ENCODE results near the gene CD99L2. TPM values are rescaled to one million over a fixed set of nuclear protein-coding genes. Genes with fewer than 3 reads are reported as not detected.

Gene CD99L2
- total RNA-seq, 2 donors from 2014 or later: 32.6 to 53.3 TPM

GRCh38 chrX:150906694-150907093 is 8.2 kb upstream of the CD99L2 start:
- DNase-seq (ENCODE audit: low spot score): no peak
- Histone ChIP-seq H3K27me3 (replicated peaks; ENCODE audit: insufficient read depth) (no peaks in the 10 kb centered on the region), H3K36me3 (no peaks in the 10 kb centered on the region), H3K4me3 (no peak overlapping the region), H3K4me1 (replicated peaks) (no peaks in the 10 kb centered on the region), H3K9me3 (no peaks in the 10 kb centered on the region), H3K27ac (no peak overlapping the region)
- no peak for TF ChIP-seq POLR2AphosphoS5 (IDR thresholded peaks at IDR 0.05)
- no peak for TF ChIP-seq POLR2A (IDR thresholded peaks at IDR 0.05)
- TF ChIP-seq CTCF (IDR thresholded peaks at IDR 0.05): no peak
- WGBS: 82% methylated on average over 6 of the region's 6 CpGs
- intact Hi-C loops (cut with DNase I): no loop called here

- H3K4me1 ChIP-seq (replicated peaks): no peaks in the 10 kb centered on the region
- H3K9me3 ChIP-seq: no peaks in the 10 kb centered on the region
- TF ChIP-seq POLR2A (IDR thresholded peaks at IDR 0.05) (no peak), POLR2AphosphoS5 (IDR thresholded peaks at IDR 0.05) (no peak), CTCF (IDR thresholded peaks at IDR 0.05) (no peak)
- H3K27ac ChIP-seq: no peak overlapping the region
- DNase-seq (ENCODE audit: low spot score): no peak
- H3K36me3 ChIP-seq: no peaks in the 10 kb centered on the region
- H3K4me3 ChIP-seq: no peak overlapping the region
- intact Hi-C loops (cut with DNase I): no loop called here
- 75% methylated on average over 3 of the region's 3 CpGs for WGBS
- H3K27me3 ChIP-seq (replicated peaks; ENCODE audit: insufficient read depth): no peaks in the 10 kb centered on the region
Measured at GRCh38 chrX:150905293-150905692, 6.8 kb upstream of the CD99L2 start.

- TF ChIP-seq CTCF (IDR thresholded peaks at IDR 0.05): no peak
- H3K27ac ChIP-seq: no peak overlapping the region
- H3K27me3 ChIP-seq (replicated peaks; ENCODE audit: insufficient read depth): no peaks in the 10 kb centered on the region
- no peak overlapping the region for H3K4me3 ChIP-seq
- DNase-seq (ENCODE audit: low spot score): no peak
- 63% methylated on average over 6 of the region's 6 CpGs for WGBS
- no peaks in the 10 kb centered on the region for H3K4me1 ChIP-seq (replicated peaks)
- H3K9me3 ChIP-seq: no peaks in the 10 kb centered on the region
- H3K36me3 ChIP-seq: no peaks in the 10 kb centered on the region
- intact Hi-C loops (cut with DNase I): no loop called here
Measured at GRCh38 chrX:150903110-150903508, 4.6 kb upstream of the CD99L2 start.

- 35% methylated on average over 7 of the region's 7 CpGs for whole genome bisulfite sequencing
- no peak for TF ChIP-seq POLR2A (IDR thresholded peaks at IDR 0.05)
- no peak for TF ChIP-seq POLR2AphosphoS5 (IDR thresholded peaks at IDR 0.05)
- TF ChIP-seq CTCF (IDR thresholded peaks at IDR 0.05): no peak
Measured at GRCh38 chrX:150902434-150903109, 4.1 kb upstream of the CD99L2 start.

GRCh38 chrX:150899191-150899757 is 806 bp upstream of the CD99L2 start:
- WGBS: 1% methylated on average over 34 of the region's 42 CpGs
- peak overlapping the region; percentile 44 to 52 for H3K4me3 ChIP-seq
- H3K36me3 ChIP-seq: no peaks in the 10 kb centered on the region
- H3K27me3 ChIP-seq (replicated peaks; ENCODE audit: insufficient read depth): no peaks in the 10 kb centered on the region
- no peaks in the 10 kb centered on the region for H3K4me1 ChIP-seq (replicated peaks)
- peak; percentile 20 for DNase-seq (ENCODE audit: low spot score)
- TF ChIP-seq POLR2AphosphoS5 (IDR thresholded peaks at IDR 0.05) (no peak), CTCF (IDR thresholded peaks at IDR 0.05) (no peak), POLR2A (IDR thresholded peaks at IDR 0.05) (no peak)
- intact Hi-C loops (cut with DNase I): no loop called here
- H3K27ac ChIP-seq: peak overlapping the region; percentile 66 to 75
- no peaks in the 10 kb centered on the region for H3K9me3 ChIP-seq

More at GRCh38 chrX:150902434-150903109, 4.1 kb upstream of the CD99L2 start:
- no peak overlapping the region for H3K27ac ChIP-seq
- H3K9me3 ChIP-seq: no peaks in the 10 kb centered on the region
- no peaks in the 10 kb centered on the region for H3K27me3 ChIP-seq (replicated peaks; ENCODE audit: insufficient read depth)
- intact Hi-C loops (cut with DNase I): no loop called here
- H3K36me3 ChIP-seq: no peaks in the 10 kb centered on the region
- no peak for DNase-seq (ENCODE audit: low spot score)
- H3K4me3 ChIP-seq: no peak overlapping the region
- H3K4me1 ChIP-seq (replicated peaks): no peaks in the 10 kb centered on the region
